HepG2 (cell line): ENCODE measurements around the gene HLA-DOA. TPM values are rescaled to one million over a fixed set of nuclear protein-coding genes. Genes with fewer than 3 reads are reported as not detected.

Source experiments
- ATAC-seq: fragments of 200-7000 bp; cut with Tn5 transposase; 3 replicates; pipeline ENCODE4 v1.9.1; 2020; ENCODE audit warnings: mild to moderate bottlenecking, moderate library complexity
- BruUV-seq: library from RNA; stranded (reverse); fragments of 400-500 nt; replicated peaks from 2 replicates; lab custom pipeline; 2021; lab: Mats Ljungman, UMichigan
- CTCF ChIA-PET: fragments of 300-600 bp; formaldehyde crosslinking; extraction: SDS; loops from one replicate; lab custom pipeline; 2021; ENCODE audit warnings: low total read pairs, inconsistent platforms, low intra/inter-chr PET ratio; lab: Yijun Ruan, JAX
- POLR2A ChIA-PET: fragments of 350-600 bp; sonication (Branson Sonifier 250); formaldehyde crosslinking; loops from one replicate; lab custom pipeline; 2020; ENCODE audit warnings: antibody characterized with exemption, inconsistent platforms; lab: Yijun Ruan, JAX
- DNase-seq: peaks from one replicate; pipeline ENCODE4 v3.0.0-alpha.2; 2015; ENCODE audit warnings: low spot score
- FAIRE-seq: peaks from 3 replicates; lab custom pipeline; 2011; peaks lifted over from hg19 to GRCh38; lab: Jason Lieb, UNC
- H2AFZ ChIP-seq: one replicate; pipeline ENCODE4 v1.6.1; 2011; ENCODE audit warnings: low read length, inconsistent platforms
- H3K27ac ChIP-seq: fragments of 300-600 bp; 3 replicates; pipeline ENCODE4 v1.8.0; 2011; ENCODE audit warnings: mixed run types, mild to moderate bottlenecking, mixed read lengths, low read length, inconsistent platforms; ENCODE audit not compliant: insufficient read depth; ENCODE audit errors: extremely low read length
- H3K27me3 ChIP-seq, 2 experiments: fragments of 200-600 bp in 1 of 2; 2 replicates in 1 of 2; 3 replicates in 1 of 2; pipeline versions ENCODE4 v1.6.0 to v1.8.0; 2011; ENCODE audit warnings: low read length in 2 of 2, mild to moderate bottlenecking in 2 of 2, moderate library complexity in 2 of 2, inconsistent platforms in 1 of 2; ENCODE audit not compliant: insufficient read depth in 2 of 2, control insufficient read depth in 1 of 2
- H3K36me3 ChIP-seq, 2 experiments: fragments of 200-600 bp in 1 of 2; replicated peaks in 1 of 2; 2 replicates in 1 of 2; 3 replicates in 1 of 2; pipeline versions ENCODE4 v1.5.1 to v1.8.0; 2011; ENCODE audit warnings: low read length in 2 of 2, inconsistent platforms in 1 of 2; ENCODE audit not compliant: insufficient read depth in 2 of 2, control insufficient read depth in 1 of 2
- H3K4me1 ChIP-seq: 2 replicates; pipeline ENCODE4 v1.5.1; 2012; ENCODE audit warnings: low read length, inconsistent platforms; ENCODE audit not compliant: insufficient read depth
- H3K4me2 ChIP-seq: 2 replicates; pipeline ENCODE4 v1.6.0; 2011; ENCODE audit warnings: low read depth, low read length, inconsistent platforms
- H3K4me3 ChIP-seq, 3 experiments: fragments of 200-600 bp in 1 of 3; sonication (generic), shearing (Covaris generic) in 1 of 3; replicated peaks in 1 of 3; 2 replicates each; pipeline ENCODE4 v1.5.1; 2011 to 2016; ENCODE audit warnings: low read length in 3 of 3, inconsistent platforms in 2 of 3, low read depth in 2 of 3, mild to moderate bottlenecking in 2 of 3, control low read depth in 1 of 3, mixed read lengths in 1 of 3; ENCODE audit not compliant: insufficient read depth in 1 of 3
- H3K79me2 ChIP-seq: one replicate; pipeline ENCODE4 v1.6.1; 2011; ENCODE audit warnings: low read length, inconsistent platforms; ENCODE audit not compliant: insufficient read depth
- H3K9ac ChIP-seq: 2 replicates; pipeline ENCODE4 v1.6.0; 2011; ENCODE audit warnings: mild to moderate bottlenecking, low read depth, low read length, inconsistent platforms; ENCODE audit not compliant: insufficient read depth
- H3K9me3 ChIP-seq: 2 replicates; pipeline ENCODE4 v1.5.1; 2012; ENCODE audit warnings: mild to moderate bottlenecking, low read length
- H4K20me1 ChIP-seq: 2 replicates; pipeline ENCODE4 v1.6.0; 2011; ENCODE audit warnings: inconsistent platforms, mild to moderate bottlenecking, low read length, moderate library complexity; ENCODE audit not compliant: insufficient read depth
- ARID2 ChIP-seq: sonication (generic); formaldehyde crosslinking; IDR thresholded peaks from 2 replicates; pipeline ENCODE4 v1.8.1; 2022; ENCODE audit warnings: mild to moderate bottlenecking, missing genetic modification reagents, borderline replicate concordance
- CAMTA2 ChIP-seq: sonication (generic); formaldehyde crosslinking; IDR thresholded peaks from 2 replicates; pipeline ENCODE4 v1.4.0; 2020; ENCODE audit warnings: mild to moderate bottlenecking, missing genetic modification reagents, borderline replicate concordance
- GTF3A ChIP-seq: sonication (generic); formaldehyde crosslinking; conservative IDR thresholded peaks from 2 replicates; pipeline ENCODE4 v1.4.0; 2020; ENCODE audit warnings: mild to moderate bottlenecking, missing genetic modification reagents
- HOXA9 ChIP-seq: sonication (generic); formaldehyde crosslinking; IDR thresholded peaks from 2 replicates; pipeline ENCODE4 v1.8.1; 2022; ENCODE audit warnings: missing genetic modification reagents, mild to moderate bottlenecking, moderate library complexity, borderline replicate concordance
- NFE2 ChIP-seq: sonication (generic); formaldehyde crosslinking; IDR thresholded peaks from 2 replicates; pipeline ENCODE4 v1.4.0; 2020; ENCODE audit warnings: missing genetic modification reagents
- PHB2 ChIP-seq: fragments of 450-650 bp; IDR thresholded peaks from 2 replicates; pipeline ENCODE4 v1.6.1; 2018; ENCODE audit not compliant: partially characterized antibody
- SIN3A ChIP-seq: IDR thresholded peaks from 2 replicates; pipeline ENCODE4 v1.6.1; 2011; ENCODE audit warnings: low read depth, mild to moderate bottlenecking, control low read depth, low read length, borderline replicate concordance
- SMARCE1 ChIP-seq: fragments of 450-650 bp; IDR thresholded peaks from 2 replicates; pipeline ENCODE4 v1.6.1; 2017; ENCODE audit warnings: borderline replicate concordance
- ZBTB37 ChIP-seq: sonication (generic); formaldehyde crosslinking; IDR thresholded peaks from 2 replicates; pipeline ENCODE4 v1.4.0; 2020; ENCODE audit warnings: mild to moderate bottlenecking, missing genetic modification reagents
- ZBTB7B ChIP-seq: sonication (generic); formaldehyde crosslinking; IDR thresholded peaks from 2 replicates; pipeline ENCODE4 v1.4.0; 2020; ENCODE audit warnings: missing genetic modification reagents
- ZNF121 ChIP-seq: sonication (generic); formaldehyde crosslinking; IDR thresholded peaks from 2 replicates; pipeline ENCODE4 v1.5.0; 2020; ENCODE audit warnings: mild to moderate bottlenecking, missing genetic modification reagents
- ZNF230 ChIP-seq: sonication (generic); formaldehyde crosslinking; IDR thresholded peaks from 2 replicates; pipeline ENCODE4 v1.4.0; 2020; ENCODE audit warnings: mild to moderate bottlenecking, missing genetic modification reagents
- ZNF616 ChIP-seq: sonication (generic); formaldehyde crosslinking; IDR thresholded peaks from 2 replicates; pipeline ENCODE4 v1.5.0; 2020; ENCODE audit warnings: low read depth, mild to moderate bottlenecking, missing genetic modification reagents
- WGBS: methylation state at CpG from one replicate; pipeline ENCODE4 v1.1.6; 2017; ENCODE audit warnings: low lambda C conversion rate; 5-methylcytosine and 5-hydroxymethylcytosine counted together
- in situ Hi-C: cut with HindIII; loops from 2 replicates; pipeline ENCODE4 v1.10.0; 2017; ENCODE audit warnings: low pct_unique_long_range_greater_than_20kb; ENCODE audit not compliant: extremely low pct_ligation_motif_present
- intact Hi-C: fragments of 100-400 bp; cut with micrococcal nuclease; formaldehyde crosslinking; loops from one replicate; pipeline ENCODE4 v1.10.0; 2022; ENCODE audit not compliant: unreplicated experiment
- polyA plus RNA-seq, 8 experiments: library from polyadenylated mRNA; depleted of rRNA in 3 of 8; stranded (reverse) in 7 of 8; unstranded in 1 of 8; fragments of >200 nt; fragmentation: Illumina TruSeq in 4 of 8; extraction: Trizol in 4 of 8; gene quantifications; 2 replicates each; pipeline versions ENCODE4 v1.2.1 to v1.2.3, GENCODE V29; 2011 to 2016; ENCODE audit warnings: low read depth in 4 of 8, missing spikeins in 1 of 8, mixed read lengths in 1 of 8; ENCODE audit not compliant: insufficient read depth in 1 of 8
- total RNA-seq, 5 experiments: library from RNA; depleted of rRNA; stranded (reverse); fragments of >200 nt; fragmentation: Illumina TruSeq; extraction: Trizol; gene quantifications; 2 replicates each; pipeline ENCODE4 v1.2.3, GENCODE V29; 2016; ENCODE audit warnings: low read depth in 1 of 5
- TF ChIP-seq, protein P1 (sequence below): sonication (generic); formaldehyde crosslinking; IDR thresholded peaks from 2 replicates; pipeline ENCODE4 v1.4.0; 2020; ENCODE audit warnings: missing genetic modification reagents, borderline replicate concordance
- TF ChIP-seq, protein P2 (sequence below): sonication (generic); formaldehyde crosslinking; IDR thresholded peaks from 2 replicates; pipeline ENCODE4 v1.5.0; 2020; ENCODE audit warnings: mild to moderate bottlenecking, missing genetic modification reagents

The HLA-DOA gene
- total and polyA plus RNA-seq, 2 of the 13 experiments (the other 11 are each of a cell fraction or from before 2014, with no cell fraction given), result 0.03 to 0.09 TPM

DNA sequence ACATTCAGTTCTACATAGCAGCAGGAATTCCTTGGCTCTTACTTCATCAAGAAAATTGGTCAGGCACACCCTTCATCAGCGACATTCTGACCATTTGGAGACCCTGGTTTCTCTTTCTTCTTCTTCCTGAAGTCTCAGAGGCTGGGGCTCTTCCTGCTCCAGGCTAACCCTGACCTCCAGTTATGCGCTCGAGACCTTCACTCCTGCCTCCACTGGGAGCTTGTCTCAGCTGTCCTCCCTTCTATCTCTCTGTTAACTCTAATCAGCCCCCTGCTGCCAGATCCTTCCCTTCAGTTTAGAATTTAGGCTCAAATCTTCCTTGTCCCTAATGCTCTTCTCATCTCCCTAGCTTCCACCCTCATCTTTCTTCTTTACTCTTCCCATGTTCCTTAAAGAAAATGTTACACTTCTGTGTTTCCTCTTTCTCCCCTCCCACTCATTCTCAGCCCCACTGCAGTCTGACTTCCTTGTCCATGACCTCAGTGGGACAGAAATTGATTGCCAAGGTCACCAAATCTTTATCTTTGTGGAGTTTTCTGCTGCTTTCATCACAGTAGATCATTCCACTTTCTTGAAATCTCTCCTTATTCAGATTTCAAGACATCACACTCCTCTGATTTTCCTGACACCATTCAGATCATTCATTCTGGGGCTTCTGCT, 8.4 kb upstream of the HLA-DOA start:
- FAIRE-seq (no peak), ATAC-seq (no peak), DNase-seq (no peak)
- H3K9ac ChIP-seq, result no peak overlapping the region
- ChIA-PET CTCF (no interaction called here), POLR2A (no interaction called here)
- H2AFZ ChIP-seq, result no peak overlapping the region
- intact Hi-C loops, result no loop called here
- H3K36me3 ChIP-seq, result no peaks in the 10 kb centered on the region
- no peaks in the 10 kb centered on the region for H4K20me1 ChIP-seq
- 4% methylated on average over 3 of the region's 3 CpGs for WGBS
- no peak overlapping the region for H3K4me2 ChIP-seq
- no peak overlapping the region for H3K4me3 ChIP-seq
- BruUV-seq, result no TSS peak
- no peak for TF ChIP-seq HOXA9 (CRISPR knock-in tag)
- TF ChIP-seq, protein P1, sequence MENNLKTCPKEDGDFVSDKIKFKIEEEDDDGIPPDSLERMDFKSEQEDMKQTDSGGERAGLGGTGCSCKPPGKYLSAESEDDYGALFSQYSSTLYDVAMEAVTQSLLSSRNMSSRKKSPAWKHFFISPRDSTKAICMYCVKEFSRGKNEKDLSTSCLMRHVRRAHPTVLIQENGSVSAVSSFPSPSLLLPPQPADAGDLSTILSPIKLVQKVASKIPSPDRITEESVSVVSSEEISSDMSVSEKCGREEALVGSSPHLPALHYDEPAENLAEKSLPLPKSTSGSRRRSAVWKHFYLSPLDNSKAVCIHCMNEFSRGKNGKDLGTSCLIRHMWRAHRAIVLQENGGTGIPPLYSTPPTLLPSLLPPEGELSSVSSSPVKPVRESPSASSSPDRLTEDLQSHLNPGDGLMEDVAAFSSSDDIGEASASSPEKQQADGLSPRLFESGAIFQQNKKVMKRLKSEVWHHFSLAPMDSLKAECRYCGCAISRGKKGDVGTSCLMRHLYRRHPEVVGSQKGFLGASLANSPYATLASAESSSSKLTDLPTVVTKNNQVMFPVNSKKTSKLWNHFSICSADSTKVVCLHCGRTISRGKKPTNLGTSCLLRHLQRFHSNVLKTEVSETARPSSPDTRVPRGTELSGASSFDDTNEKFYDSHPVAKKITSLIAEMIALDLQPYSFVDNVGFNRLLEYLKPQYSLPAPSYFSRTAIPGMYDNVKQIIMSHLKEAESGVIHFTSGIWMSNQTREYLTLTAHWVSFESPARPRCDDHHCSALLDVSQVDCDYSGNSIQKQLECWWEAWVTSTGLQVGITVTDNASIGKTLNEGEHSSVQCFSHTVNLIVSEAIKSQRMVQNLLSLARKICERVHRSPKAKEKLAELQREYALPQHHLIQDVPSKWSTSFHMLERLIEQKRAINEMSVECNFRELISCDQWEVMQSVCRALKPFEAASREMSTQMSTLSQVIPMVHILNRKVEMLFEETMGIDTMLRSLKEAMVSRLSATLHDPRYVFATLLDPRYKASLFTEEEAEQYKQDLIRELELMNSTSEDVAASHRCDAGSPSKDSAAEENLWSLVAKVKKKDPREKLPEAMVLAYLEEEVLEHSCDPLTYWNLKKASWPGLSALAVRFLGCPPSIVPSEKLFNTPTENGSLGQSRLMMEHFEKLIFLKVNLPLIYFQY, result no peak
- TF ChIP-seq ZBTB7B (CRISPR knock-in tag), result no peak
- no peak for TF ChIP-seq PHB2
- no peak for TF ChIP-seq ARID2 (CRISPR knock-in tag)
- TF ChIP-seq ZNF616 (CRISPR knock-in tag), result no peak
- TF ChIP-seq CAMTA2 (CRISPR knock-in tag), result no peak
- no peak for TF ChIP-seq ZBTB37 (CRISPR knock-in tag)
- TF ChIP-seq SIN3A, result no peak
- no peak for TF ChIP-seq SMARCE1
- TF ChIP-seq ZNF230, result no peak
- no peak for TF ChIP-seq ZNF121 (CRISPR knock-in tag)
- TF ChIP-seq, protein P2, sequence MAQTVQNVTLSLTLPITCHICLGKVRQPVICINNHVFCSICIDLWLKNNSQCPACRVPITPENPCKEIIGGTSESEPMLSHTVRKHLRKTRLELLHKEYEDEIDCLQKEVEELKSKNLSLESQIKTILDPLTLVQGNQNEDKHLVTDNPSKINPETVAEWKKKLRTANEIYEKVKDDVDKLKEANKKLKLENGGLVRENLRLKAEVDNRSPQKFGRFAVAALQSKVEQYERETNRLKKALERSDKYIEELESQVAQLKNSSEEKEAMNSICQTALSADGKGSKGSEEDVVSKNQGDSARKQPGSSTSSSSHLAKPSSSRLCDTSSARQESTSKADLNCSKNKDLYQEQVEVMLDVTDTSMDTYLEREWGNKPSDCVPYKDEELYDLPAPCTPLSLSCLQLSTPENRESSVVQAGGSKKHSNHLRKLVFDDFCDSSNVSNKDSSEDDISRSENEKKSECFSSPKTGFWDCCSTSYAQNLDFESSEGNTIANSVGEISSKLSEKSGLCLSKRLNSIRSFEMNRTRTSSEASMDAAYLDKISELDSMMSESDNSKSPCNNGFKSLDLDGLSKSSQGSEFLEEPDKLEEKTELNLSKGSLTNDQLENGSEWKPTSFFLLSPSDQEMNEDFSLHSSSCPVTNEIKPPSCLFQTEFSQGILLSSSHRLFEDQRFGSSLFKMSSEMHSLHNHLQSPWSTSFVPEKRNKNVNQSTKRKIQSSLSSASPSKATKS (CRISPR knock-in tag), result no peak
- TF ChIP-seq GTF3A (CRISPR knock-in tag), result no peak
- TF ChIP-seq NFE2 (CRISPR knock-in tag), result no peak
- in situ Hi-C loops, result loop anchor here (5.0 to 10.0 kb wide), 3 partner anchors 64 to 229 kb away; no protein-coding TSS in a partner anchor
- peaks cover 1 to 56% of the 10 kb centered on the region in 2 experiments; a peak in 3 of 5 replicates for H3K27me3 ChIP-seq
- H3K9me3 ChIP-seq, result no peaks in the 10 kb centered on the region
- H3K27ac ChIP-seq, result no peak overlapping the region
- no peaks in the 10 kb centered on the region for H3K79me2 ChIP-seq
- no peaks in the 10 kb centered on the region for H3K4me1 ChIP-seq
